ENCODE results near the gene TRAPPC3L. TPM values are rescaled to one million over a fixed set of nuclear protein-coding genes. Genes with fewer than 3 reads are reported as not detected.

TRAPPC3L gene
- total RNA-seq, 3 donors from 2014 or later, result 0.80 TPM; not detected in 2

- Histone ChIP-seq H3K36me3 (no peaks in the 10 kb centered on the region), H3K4me3 (no peak overlapping the region), H3K4me1 (no peaks in the 10 kb centered on the region), H3K27ac (no peak overlapping the region), H3K27me3 (no peaks in the 10 kb centered on the region), H3K9me3 (no peaks in the 10 kb centered on the region)
- no peak for DNase-seq (ENCODE audit: low spot score in 2 of 2)
- TF ChIP-seq CTCF (IDR thresholded peaks at IDR 0.05) (no peak), POLR2AphosphoS5 (IDR thresholded peaks at IDR 0.05) (no peak), POLR2A (IDR thresholded peaks at IDR 0.05) (no peak)
- intact Hi-C loops (cut with DNase I; ENCODE audit: low total_unique reads), result no loop called here
These were observed 88.6 kb downstream of the TRAPPC3L start for GRCh38 chr6:116456927-116457326.

GRCh38 chr6:116456106-116456505, 89.4 kb downstream of the TRAPPC3L start:
- Histone ChIP-seq H3K27me3 (no peaks in the 10 kb centered on the region), H3K9me3 (no peaks in the 10 kb centered on the region), H3K36me3 (no peaks in the 10 kb centered on the region), H3K27ac (no peak overlapping the region), H3K4me3 (no peak overlapping the region), H3K4me1 (no peaks in the 10 kb centered on the region)
- intact Hi-C loops (cut with DNase I; ENCODE audit: low total_unique reads), result no loop called here
- DNase-seq (ENCODE audit: low spot score in 2 of 2), result no peak
- TF ChIP-seq POLR2A (IDR thresholded peaks at IDR 0.05) (no peak), POLR2AphosphoS5 (IDR thresholded peaks at IDR 0.05) (no peak), CTCF (IDR thresholded peaks at IDR 0.05) (no peak)

GRCh38 chr6:116452531-116452930, 93.0 kb downstream of the TRAPPC3L start:
- intact Hi-C loops (cut with DNase I; ENCODE audit: low total_unique reads), result no loop called here
- H3K4me1 ChIP-seq, result peaks cover 0 to 2% of the 10 kb centered on the region in 2 donors
- H3K36me3 ChIP-seq, result no peaks in the 10 kb centered on the region
- DNase-seq (ENCODE audit: low spot score in 2 of 2), result no peak
- H3K9me3 ChIP-seq, result no peaks in the 10 kb centered on the region
- no peak for TF ChIP-seq POLR2AphosphoS5 (IDR thresholded peaks at IDR 0.05)
- no peak for TF ChIP-seq POLR2A (IDR thresholded peaks at IDR 0.05)
- TF ChIP-seq CTCF (IDR thresholded peaks at IDR 0.05), result no peak
- no peak overlapping the region for H3K4me3 ChIP-seq
- no peaks in the 10 kb centered on the region for H3K27me3 ChIP-seq
- no peak overlapping the region for H3K27ac ChIP-seq

- intact Hi-C loops (cut with DNase I; ENCODE audit: low total_unique reads), result no loop called here
- H3K9me3 ChIP-seq, result no peaks in the 10 kb centered on the region
- no peak for DNase-seq (ENCODE audit: low spot score in 2 of 2)
- peaks cover 0 to 2% of the 10 kb centered on the region in 2 donors for H3K4me1 ChIP-seq
- no peaks in the 10 kb centered on the region for H3K36me3 ChIP-seq
- H3K27ac ChIP-seq, result no peak overlapping the region
- TF ChIP-seq POLR2A (IDR thresholded peaks at IDR 0.05) (no peak), CTCF (IDR thresholded peaks at IDR 0.05) (no peak), POLR2AphosphoS5 (IDR thresholded peaks at IDR 0.05) (no peak)
- H3K27me3 ChIP-seq, result no peaks in the 10 kb centered on the region
- H3K4me3 ChIP-seq, result no peak overlapping the region
These were observed 93.6 kb downstream of the TRAPPC3L start for GRCh38 chr6:116451916-116452315.

GRCh38 chr6:116450769-116451740, 94.4 kb downstream of the TRAPPC3L start:
- H3K4me3 ChIP-seq, result no peak overlapping the region
- TF ChIP-seq POLR2AphosphoS5 (IDR thresholded peaks at IDR 0.05) (no peak), POLR2A (IDR thresholded peaks at IDR 0.05) (no peak), CTCF (IDR thresholded peaks at IDR 0.05) (no peak)
- intact Hi-C loops (cut with DNase I; ENCODE audit: low total_unique reads), result no loop called here
- DNase-seq (ENCODE audit: low spot score in 2 of 2), result no peak
- H3K4me1 ChIP-seq, result peaks cover 0 to 2% of the 10 kb centered on the region in 2 donors
- H3K27me3 ChIP-seq, result no peaks in the 10 kb centered on the region
- H3K9me3 ChIP-seq, result no peaks in the 10 kb centered on the region
- H3K27ac ChIP-seq, result no peak overlapping the region
- no peaks in the 10 kb centered on the region for H3K36me3 ChIP-seq

All from breast epithelium (tissue), 4 donors.